Measurements from ENCODE around the gene CLDN4.

The CLDN4 gene

DNA sequence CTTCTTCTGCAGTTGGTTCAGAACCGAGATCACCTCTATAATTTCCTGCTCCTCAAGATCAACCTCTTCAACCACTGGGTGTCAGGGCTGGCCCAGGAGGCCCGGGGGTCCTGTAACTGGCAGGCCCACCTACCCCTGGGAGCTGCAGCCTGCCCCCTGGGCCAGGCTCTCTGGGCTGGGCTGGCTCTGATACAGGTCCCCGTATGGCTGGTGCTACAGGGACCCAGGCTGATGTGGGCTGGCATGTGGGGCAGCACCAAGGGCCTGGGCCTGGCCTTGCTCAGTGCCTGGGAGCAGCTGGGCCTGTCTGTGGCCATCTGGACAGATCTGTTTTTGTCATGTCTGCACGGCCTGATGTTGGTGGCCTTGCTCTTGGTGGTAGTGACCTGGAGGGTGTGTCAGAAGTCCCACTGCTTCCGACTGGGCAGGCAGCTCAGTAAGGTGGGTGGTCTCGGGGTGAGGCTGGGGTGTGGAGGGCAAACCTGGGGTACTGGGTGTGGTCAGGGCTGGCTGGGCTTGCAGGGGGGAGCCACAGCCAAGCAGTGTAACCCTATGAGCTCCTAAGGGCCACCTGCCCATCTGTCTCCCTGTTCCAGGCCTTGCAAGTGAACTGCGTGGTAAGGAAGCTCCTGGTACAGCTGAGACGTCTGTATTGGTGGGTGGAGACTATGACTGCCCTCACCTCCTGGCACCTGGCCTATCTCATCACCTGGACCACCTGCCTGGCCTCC lies 34.4 kb downstream of the CLDN4 start:
- intact Hi-C loops (cut with DNase I): loop anchor here (5.0 kb wide), 1 partner anchor 162 kb away; the partner anchor contains the start of gene ELN

DNA sequence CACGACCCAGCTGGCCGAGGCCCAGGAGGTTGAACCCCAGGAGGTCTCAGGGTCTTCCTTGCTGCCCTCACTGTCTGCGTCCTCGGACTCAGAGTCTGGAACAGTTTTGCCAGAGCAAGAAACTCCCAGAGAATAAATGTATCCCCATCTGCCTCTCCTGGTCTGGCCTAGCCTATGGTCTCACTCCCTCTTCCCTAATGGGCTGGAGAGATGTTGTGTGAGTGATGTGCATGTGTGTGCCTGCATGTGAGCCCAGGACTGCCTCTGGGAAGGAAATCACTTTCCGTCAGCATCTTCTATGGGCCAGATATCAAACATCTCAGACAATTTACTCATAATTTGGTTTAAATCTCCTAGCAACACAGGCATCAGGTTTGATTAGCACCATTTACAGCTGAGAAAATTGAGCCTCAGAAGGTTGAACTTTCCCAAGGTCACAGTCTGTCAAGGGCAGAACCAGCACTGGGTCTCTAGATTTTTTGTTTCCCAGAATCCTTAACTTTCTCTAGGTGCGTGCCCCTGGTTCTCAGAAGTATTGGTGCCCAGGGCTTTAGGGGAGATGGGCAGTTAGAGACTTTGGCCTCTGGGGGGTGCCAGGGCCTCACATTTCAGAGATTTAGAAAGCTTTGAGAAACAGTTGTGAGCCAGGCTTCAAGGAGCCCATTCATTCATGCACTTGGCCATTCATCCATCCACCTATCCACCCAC lies 35.1 kb downstream of the CLDN4 start:
- DNase-seq: peak in 36 of 42 donors; percentile 23 to 72 (median 50)
- intact Hi-C loops (cut with DNase I): loop anchor here (5.0 kb wide), 1 partner anchor 161 kb away; the partner anchor contains the start of gene ELN

More for the DNA sequence above, 34.4 kb downstream of the CLDN4 start:
- no peak for DNase-seq

DNA sequence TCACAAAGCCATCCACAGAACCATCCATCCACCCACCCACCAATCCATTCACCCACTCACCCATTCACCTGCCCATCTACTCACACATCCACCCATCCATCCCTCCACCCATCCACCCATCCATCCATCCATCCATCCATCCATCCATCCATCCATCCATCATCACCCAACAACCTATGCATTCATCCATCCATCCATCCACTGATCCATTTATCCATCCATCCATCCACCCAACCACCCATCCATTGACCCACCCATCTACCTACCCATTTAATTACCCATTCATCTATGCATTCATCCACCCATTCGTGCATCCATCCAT lies 35.6 kb downstream of the CLDN4 start:
- intact Hi-C loops (cut with DNase I): loop anchor here (5.0 kb wide), 1 partner anchor 161 kb away; the partner anchor contains the start of gene ELN
- DNase-seq: no peak

DNA sequence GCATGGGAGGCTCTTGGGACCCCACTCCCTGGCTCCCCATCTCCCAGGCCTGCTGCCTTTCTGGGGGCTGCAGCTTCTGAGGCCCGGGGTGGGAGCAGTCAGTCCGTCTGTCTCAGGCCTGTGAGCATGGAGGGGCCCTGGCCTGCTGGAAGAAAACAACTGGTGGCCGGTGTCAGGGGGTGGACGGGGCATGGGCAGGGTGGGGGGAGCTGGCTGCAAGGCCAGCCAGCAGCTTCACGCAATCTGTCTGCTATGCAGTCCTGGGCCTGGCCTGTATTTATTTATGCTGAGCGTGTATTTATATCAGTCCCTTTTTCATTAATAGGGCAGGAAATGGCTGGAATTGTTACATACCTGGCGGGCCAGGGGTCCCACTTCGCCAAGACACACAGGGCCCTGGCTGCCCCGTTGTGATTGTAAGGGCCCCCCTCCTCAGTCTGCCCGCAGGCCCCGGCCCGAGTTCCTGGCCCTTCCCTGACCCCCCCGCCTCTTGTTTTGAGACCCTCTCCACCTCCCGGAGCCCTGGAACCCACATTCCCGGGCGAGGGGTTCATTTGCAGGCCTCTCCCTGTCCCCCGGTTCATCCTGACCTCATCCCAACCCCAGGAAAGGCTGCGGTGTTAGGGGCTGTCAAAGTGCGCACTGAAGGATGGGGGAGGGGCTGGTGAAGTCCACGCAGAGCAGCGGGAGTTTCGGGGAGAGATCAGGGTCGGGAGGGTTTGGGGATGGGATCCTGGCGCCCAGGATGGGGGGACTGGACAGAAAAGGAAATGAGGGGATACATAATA lies 38.4 kb downstream of the CLDN4 start:
- DNase-seq: no peak
- intact Hi-C loops (cut with DNase I): loop anchor here (5.0 kb wide), 1 partner anchor 158 kb away; the partner anchor contains the start of gene ELN

DNA sequence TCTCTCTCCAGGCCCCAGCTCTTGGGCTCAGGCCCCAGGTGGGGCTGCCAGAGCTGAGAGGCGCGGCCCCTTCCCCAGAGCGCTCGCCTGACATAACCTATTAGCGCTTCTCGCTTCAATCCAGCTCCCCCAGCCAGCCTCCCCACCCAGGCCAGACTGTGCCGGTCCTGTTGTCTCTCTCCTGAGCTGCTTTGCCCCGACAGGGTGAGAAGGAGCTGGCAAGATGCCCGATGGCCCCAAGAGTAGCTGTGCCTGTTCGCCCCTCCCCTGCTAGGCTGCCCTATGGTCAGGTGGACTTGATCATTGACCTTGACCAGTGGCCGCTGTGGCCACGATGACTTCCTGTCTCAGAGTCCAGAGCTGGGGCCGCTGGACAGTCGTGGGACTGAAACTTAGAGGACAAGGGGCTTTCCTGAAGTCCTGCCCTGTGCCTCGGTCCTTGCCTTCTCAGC lies 39.3 kb downstream of the CLDN4 start:
- no peak for DNase-seq
- intact Hi-C loops (cut with DNase I): no loop called here

DNA sequence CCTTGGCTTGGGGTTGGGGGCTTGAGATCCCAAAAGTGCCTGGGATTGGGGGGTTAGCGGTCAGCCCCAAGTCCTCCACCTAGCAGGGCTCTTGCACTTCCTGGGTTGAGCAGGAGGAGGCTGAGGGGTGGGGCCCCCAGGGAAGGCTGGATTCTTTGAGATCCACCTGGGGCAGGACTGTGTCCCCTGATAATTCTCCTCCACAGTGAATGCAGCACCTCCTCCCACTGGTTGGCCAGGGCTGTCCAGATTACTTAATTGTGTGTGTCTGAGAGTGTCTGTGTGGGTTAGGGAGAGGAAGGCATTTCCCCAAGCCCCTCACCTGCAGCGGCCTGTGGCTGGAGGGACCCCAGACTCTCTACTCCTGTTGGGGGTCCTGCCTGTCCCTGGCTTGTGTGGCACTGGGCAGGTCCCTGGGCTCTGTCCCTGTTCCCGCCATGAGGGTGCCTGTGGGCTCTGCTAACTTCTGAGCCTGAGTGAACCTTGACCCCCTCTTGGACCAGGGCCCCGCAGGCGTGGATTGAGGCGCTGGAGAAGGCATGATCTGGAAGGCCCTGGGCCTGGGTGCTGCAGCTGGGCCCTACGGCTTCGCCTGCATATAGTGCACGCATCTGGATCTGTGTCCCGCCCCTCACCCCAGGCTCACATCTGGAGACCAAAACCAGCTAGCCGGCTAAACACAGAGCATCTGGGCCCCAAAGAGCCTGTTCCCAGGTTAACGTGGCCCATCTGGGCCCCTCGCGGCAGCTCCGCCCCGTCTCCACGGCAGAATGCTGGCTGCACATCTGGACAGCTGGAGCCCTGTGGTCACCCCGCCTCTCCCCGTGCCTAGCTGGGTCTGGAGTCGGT lies 40.6 kb downstream of the CLDN4 start:
- intact Hi-C loops (cut with DNase I): no loop called here
- no peak for DNase-seq

DNA sequence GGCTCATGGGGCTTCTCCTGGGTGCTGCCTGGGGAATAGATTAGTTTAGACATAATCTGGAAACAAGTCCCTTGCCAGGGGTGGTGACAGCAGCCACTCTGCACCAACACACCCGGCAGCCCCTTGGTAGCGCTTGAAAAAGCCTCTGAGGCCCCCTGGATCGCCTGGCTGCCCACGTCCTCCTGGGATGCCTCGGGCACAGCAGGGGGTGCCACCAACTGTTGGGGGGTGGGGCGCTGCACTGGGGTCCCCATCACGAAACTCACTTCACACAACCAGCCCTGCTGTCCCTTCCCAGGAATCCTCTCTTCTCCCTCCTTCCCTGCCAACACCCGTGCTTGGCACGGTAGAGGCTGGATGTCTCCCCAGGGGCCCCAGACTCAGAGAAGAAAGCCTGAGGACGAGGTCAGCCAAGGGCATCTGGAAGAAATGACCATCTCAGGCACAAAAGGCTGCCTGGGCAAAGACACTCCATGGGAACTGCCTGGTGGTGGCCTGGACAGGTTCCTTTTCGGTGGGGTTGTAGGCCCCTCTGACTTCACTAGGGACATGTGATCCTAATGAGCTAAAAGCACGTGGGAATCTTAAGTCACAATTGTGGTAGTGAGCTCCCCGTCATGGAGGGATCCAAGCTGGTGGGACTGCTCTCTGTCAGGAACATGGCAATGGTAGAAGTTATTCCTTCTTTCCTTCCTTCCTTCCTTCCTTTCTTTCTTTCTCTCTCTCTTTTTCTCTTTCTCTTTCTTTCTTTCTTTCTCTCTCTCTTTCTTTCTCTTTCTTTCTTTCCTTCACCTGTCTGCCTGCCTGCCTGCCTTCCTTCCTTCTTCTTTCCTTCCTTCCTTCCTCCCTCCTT lies 41.5 kb downstream of the CLDN4 start:
- intact Hi-C loops (cut with DNase I): no loop called here
- no peak for DNase-seq

DNA sequence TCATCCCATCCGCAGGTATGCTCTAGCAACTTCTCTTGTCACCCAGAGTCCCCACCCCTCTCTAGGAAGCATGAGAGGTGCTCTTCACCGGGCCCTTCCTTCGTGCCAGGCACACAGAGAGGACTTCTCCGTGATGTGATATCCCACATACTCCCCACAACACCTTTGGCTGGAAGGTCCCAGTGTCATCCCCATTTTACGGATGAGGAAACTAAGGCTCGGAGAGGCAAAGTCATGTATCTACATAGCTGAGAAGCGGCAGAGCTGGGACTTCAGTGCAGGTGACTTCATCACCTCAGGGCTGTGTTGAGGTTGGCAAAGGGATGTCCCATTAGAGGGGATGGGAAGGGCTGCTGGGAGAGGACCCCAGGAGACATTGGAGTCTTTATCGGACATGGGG lies 45.6 kb downstream of the CLDN4 start:
- DNase-seq: no peak
- intact Hi-C loops (cut with DNase I): no loop called here

DNA sequence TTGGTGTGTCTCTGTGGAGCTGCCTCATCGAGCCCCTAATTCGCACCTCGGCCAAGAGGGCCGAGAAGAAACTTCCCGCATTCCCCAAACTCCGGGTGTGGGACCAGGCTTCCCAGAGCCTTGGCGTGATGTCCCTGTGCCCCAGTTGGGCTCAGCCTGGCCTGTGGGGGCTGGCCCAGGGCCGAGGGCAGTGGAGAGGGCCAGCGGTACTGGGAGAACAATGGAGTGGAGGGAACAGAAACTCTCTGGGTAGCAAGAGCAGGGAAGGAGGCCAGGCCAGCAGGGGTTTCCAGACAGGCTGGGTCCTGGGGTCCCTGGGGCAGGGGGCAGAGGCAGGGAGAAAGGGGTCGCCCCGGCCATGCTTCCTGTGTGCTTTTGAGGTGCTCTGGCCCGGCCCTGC lies 46.2 kb downstream of the CLDN4 start:
- intact Hi-C loops (cut with DNase I): no loop called here
- peak in 7 of 42 donors; percentile 16 to 47 (median 24) for DNase-seq

DNA sequence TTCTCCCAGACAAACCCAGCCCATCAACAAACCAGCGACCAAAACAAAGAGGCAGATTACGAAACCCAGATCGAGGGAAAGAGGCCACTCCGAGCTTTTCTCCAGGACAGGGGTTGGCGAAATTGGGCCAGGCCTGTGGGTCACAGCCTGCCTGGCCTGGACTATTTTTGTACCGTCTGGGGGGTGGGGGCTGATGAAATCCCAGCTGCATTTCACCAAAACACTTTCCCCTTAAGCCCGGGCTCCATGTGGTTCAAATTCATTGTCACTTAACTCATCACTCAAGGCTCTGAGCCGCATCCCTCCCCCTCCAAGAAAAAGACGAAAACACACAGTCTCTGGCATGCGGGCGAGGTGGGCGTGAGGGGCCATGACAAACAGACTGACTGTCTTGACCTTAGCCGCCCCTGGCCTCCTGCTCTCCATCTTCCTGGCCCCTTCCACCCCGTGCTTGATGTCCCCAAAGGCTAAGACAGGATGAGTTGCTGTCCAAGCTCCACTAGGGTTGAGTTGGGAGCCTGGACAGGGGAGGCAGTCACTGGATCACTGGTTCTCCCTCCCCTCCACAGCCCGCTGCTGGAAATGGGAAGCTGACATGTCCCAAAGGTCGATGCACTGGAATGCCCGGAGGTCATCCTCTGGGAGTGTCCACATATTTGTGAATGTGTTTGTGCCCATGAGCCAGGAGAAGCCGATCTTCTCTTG lies 49.3 kb downstream of the CLDN4 start:
- intact Hi-C loops (cut with DNase I): no loop called here
- no peak for DNase-seq

DNA sequence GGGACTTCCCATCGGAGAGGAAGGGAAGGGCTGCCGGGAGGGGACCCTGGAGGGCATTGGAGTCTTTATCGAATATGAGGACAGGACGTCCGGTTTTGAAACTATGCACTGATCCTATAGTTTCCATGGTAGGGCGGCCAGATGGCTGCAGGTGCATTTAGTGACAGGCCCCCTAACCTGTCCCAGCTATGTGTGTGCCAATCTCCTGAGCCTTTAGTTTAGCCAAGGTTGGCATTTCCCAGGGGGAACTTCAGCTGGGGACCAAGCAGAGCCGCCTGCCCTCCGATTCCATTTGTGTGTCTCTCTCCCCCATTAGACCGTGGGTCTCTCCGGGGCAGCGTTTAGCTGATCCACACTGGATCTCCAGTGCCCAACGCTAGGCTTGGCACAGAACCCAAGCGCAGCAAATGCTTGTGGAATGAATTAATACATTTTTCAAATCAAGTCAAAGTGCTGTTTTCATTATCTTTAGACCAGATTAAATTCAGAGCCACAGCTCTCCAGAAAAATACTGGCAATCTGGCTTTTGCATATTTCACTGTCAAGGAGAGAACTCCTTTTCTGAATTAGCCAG lies 50.0 kb downstream of the CLDN4 start:
- intact Hi-C loops (cut with DNase I): no loop called here
- DNase-seq: no peak

DNA sequence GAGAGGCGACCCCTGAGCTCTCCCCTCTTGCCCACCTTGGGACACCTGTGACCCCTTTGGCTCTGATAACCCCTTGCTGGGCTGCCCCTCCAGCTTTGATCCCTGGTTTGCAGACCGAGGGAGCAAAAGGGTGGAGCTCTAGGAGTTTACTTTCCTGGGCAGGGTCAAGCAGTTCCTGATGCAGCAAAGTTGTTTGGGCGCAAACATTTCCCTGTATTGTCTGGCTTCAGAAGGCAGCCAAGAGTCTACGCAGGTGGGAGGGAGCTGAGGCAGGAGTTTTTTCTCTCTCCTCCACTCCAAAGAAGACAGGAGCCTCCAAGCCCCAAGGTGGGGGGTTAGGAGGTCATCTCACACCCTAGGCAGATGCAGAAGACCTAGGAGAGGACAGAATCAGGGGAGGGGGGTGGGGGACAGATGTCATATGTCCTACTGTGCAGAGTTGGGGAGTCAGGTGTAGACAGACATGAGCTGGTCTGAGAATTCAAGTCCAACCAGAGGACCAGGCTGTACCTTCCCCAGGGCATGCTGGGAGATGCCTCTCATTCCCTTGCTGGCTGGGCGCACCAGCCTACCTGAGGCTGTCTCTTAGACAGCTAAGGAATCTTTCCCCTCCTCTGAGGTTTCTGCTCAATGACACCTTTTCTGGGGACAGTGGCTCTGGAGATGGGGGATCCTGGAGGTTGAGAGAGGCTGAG lies 50.7 kb downstream of the CLDN4 start:
- intact Hi-C loops (cut with DNase I): no loop called here
- no peak for DNase-seq

DNA sequence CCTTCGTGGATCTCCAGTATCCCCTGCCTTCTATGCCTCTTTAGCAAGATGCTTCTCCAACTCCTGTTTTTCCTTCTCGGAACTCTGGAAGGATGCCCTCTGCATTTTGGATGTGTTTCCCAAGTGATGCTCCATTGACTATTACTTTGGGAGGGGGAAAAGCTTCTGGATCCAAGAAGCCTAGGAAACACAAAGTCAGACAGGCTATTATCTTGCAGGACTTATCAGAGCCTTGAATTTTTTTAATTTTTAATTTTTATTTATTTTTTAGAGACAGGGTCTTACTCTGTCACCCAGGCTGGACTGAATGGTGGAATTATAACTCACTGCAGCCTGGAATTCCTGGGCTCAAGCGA lies 51.2 kb downstream of the CLDN4 start:
- DNase-seq: no peak
- intact Hi-C loops (cut with DNase I): no loop called here

Data from head of caudate nucleus (tissue), 42 donors.